Measurements from ENCODE around the gene ITIH3.

Gene ITIH3

DNA sequence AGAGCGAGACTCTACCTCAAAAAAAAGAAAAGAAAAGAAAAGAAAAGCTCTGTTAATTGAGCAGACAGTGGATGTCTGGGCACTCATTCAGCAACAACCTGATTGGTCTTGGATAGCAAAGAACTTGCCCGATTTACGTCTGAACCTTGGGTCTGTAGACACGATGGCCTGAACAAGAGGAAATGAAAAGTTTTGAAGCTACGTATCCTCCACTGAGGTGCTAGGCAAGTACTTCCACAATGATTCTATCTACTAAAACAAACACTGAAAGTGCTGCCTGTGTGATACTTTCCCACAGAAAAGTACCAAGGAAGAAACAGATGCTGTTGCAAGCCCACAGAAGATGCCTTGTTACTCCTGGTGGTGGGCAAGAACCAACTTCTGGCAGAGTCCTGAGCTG, 62.1 kb downstream of the ITIH3 start:
- no peak overlapping the region for H3K4me3 ChIP-seq (IDR thresholded peaks at IDR 0.05; ENCODE audit: insufficient read depth, low read depth, low read length)
- no peaks in the 10 kb centered on the region for H3K27me3 ChIP-seq (ENCODE audit: insufficient read depth, low read depth)
- no peaks in the 10 kb centered on the region for H3K79me2 ChIP-seq (ENCODE audit: insufficient read depth, low read depth)
- no peak overlapping the region for H3K4me2 ChIP-seq
- H3K27ac ChIP-seq = no peak overlapping the region
- H4K20me1 ChIP-seq (ENCODE audit: insufficient read depth) = no peaks in the 10 kb centered on the region
- no peak overlapping the region for H2AFZ ChIP-seq (ENCODE audit: low read depth)
- TF ChIP-seq, protein P1, sequence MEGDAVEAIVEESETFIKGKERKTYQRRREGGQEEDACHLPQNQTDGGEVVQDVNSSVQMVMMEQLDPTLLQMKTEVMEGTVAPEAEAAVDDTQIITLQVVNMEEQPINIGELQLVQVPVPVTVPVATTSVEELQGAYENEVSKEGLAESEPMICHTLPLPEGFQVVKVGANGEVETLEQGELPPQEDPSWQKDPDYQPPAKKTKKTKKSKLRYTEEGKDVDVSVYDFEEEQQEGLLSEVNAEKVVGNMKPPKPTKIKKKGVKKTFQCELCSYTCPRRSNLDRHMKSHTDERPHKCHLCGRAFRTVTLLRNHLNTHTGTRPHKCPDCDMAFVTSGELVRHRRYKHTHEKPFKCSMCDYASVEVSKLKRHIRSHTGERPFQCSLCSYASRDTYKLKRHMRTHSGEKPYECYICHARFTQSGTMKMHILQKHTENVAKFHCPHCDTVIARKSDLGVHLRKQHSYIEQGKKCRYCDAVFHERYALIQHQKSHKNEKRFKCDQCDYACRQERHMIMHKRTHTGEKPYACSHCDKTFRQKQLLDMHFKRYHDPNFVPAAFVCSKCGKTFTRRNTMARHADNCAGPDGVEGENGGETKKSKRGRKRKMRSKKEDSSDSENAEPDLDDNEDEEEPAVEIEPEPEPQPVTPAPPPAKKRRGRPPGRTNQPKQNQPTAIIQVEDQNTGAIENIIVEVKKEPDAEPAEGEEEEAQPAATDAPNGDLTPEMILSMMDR (conservative IDR thresholded peaks at IDR 0.05; ENCODE audit: low read depth, low read length) = no peak
- H3K9ac ChIP-seq = no peak overlapping the region
- no peaks in the 10 kb centered on the region for H3K4me1 ChIP-seq (ENCODE audit: low read depth, poor library complexity, severe bottlenecking)
- H3K36me3 ChIP-seq (ENCODE audit: insufficient read depth) = no peaks in the 10 kb centered on the region

DNA sequence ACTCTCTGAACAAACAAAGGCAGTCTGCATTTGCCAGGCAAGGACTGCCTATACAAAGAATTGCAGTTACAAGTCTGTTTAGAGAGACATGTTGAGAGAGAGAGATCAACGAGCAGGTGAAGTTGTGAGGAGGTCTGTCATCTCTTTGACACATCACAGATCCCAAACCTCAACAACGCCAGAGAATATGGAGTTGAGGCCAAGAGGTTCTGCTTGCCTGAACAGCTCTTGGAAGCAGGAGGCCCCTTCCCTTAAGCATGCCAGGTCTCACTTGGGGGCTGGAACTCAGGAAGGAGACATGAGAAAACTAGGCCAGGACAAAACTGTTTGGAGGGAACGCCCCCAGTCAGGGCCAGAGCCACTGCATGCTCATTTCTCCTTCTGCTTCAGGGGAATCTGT, 62.5 kb downstream of the ITIH3 start:
- no peak overlapping the region for H3K4me2 ChIP-seq
- no peak overlapping the region for H3K9ac ChIP-seq
- H3K4me1 ChIP-seq (ENCODE audit: low read depth, poor library complexity, severe bottlenecking) = no peaks in the 10 kb centered on the region
- no peaks in the 10 kb centered on the region for H3K27me3 ChIP-seq (ENCODE audit: insufficient read depth, low read depth)
- TF ChIP-seq, protein P1 (conservative IDR thresholded peaks at IDR 0.05; ENCODE audit: low read depth, low read length) = no peak
- H4K20me1 ChIP-seq (ENCODE audit: insufficient read depth) = no peaks in the 10 kb centered on the region
- H3K36me3 ChIP-seq (ENCODE audit: insufficient read depth) = no peaks in the 10 kb centered on the region
- no peak overlapping the region for H3K27ac ChIP-seq
- no peaks in the 10 kb centered on the region for H3K79me2 ChIP-seq (ENCODE audit: insufficient read depth, low read depth)
- no peak overlapping the region for H2AFZ ChIP-seq (ENCODE audit: low read depth)
- H3K4me3 ChIP-seq (IDR thresholded peaks at IDR 0.05; ENCODE audit: insufficient read depth, low read depth, low read length) = no peak overlapping the region

DNA sequence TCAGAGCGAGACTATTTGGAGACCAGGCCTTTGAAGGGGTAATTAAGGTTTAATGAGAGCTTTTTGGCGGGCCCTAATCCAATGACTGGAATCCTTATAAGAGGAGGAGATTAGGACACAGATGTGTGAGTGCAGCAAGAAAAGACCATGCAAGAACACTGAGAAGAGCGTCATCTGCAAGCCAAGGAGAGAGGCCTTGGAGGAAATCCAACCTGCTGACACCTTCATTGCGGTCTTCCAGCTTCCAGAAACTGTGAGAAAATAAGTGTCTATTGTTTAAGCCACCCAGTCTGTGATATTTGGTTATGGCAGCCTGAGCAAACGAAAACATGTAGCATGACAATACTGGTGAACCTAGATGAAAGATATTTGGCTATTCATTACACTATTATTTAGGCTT, 63.3 kb downstream of the ITIH3 start:
- no peaks in the 10 kb centered on the region for H3K27me3 ChIP-seq (ENCODE audit: insufficient read depth, low read depth)
- no peaks in the 10 kb centered on the region for H3K4me1 ChIP-seq (ENCODE audit: low read depth, poor library complexity, severe bottlenecking)
- H4K20me1 ChIP-seq (ENCODE audit: insufficient read depth) = no peaks in the 10 kb centered on the region
- no peaks in the 10 kb centered on the region for H3K36me3 ChIP-seq (ENCODE audit: insufficient read depth)
- H3K27ac ChIP-seq = no peak overlapping the region
- TF ChIP-seq, protein P1 (conservative IDR thresholded peaks at IDR 0.05; ENCODE audit: low read depth, low read length) = no peak
- H3K9ac ChIP-seq = no peak overlapping the region
- no peak overlapping the region for H3K4me2 ChIP-seq
- no peak overlapping the region for H3K4me3 ChIP-seq (IDR thresholded peaks at IDR 0.05; ENCODE audit: insufficient read depth, low read depth, low read length)
- no peaks in the 10 kb centered on the region for H3K79me2 ChIP-seq (ENCODE audit: insufficient read depth, low read depth)
- no peak overlapping the region for H2AFZ ChIP-seq (ENCODE audit: low read depth)
